ENCODE measurements around the gene TPCN2. TPM values are rescaled to one million over a fixed set of nuclear protein-coding genes. Genes with fewer than 3 reads are reported as not detected.

The TPCN2 gene
- polyA plus RNA-seq, 3 donors = 12.1 to 14.2 (median 13.6) TPM

DNA sequence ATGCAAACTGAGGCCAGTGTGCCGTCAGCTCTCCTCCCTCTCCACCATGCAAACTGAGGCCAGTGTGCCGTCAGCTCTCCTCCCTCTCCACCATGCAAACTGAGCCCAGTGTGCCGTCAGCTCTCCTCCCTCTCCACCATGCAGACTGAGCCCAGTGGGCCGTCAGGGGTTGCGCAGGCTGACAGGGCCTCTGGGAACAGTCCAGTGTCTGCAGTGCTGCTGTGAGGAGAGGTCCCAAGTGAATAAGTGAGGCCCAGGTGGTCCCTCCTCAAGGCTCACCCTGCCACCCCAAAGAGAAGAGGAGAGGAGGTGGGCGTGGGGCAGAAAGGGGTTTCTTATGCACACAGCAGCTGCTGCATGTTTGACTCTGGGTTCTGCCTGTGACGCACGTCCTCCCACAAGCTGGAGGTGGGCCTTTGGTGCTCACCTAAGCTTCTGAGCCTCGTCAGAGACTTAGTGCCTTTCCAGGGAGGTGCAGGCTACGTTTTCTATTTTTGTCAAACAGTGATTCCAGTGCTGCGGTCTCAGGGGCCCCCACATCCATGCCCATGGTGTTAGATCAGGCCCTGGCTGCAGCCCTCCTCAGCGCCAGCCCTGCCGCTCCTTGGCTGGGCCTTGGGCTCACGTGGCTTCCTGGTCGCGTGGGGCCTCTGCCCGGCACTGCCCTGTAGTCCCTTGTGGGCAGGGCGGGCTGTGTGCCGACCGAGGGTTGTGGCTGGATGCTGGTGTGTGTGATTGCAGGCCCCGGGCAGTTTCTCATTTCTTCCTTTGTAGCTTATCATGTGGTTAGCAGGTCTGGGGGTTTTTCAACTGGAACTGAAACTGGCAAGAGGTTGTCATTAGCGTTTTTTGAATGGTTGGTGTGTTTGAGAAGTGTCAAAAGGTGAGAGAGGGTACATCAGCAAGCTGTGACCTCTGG is 7.1 kb downstream of the TPCN2 start:
- DNase-seq (ENCODE audit: low read depth in 3 of 3, low spot score in 2 of 3) = no peak

DNA sequence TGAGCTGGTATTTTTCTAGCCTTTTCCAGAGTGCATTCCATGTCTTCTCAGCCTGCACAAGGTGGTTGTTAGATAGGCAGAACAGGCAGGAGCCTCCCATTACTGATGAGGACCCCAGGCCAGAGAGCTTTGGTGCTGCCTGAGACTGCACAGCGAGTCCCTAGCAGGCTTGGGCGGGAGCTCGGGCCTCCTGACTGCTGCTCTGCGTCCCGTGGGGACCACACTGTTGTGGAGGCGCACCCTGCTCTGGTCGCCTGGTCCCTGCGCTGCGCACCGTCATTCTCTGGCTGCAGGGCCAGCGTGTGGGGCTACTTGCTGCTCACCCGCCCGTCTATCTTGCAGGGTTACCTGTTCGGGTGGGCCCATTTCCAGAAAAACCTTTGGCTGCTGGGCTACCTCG is 8.5 kb downstream of the TPCN2 start:
- DNase-seq (ENCODE audit: low read depth in 3 of 3, low spot score in 2 of 3) = no peak

DNA sequence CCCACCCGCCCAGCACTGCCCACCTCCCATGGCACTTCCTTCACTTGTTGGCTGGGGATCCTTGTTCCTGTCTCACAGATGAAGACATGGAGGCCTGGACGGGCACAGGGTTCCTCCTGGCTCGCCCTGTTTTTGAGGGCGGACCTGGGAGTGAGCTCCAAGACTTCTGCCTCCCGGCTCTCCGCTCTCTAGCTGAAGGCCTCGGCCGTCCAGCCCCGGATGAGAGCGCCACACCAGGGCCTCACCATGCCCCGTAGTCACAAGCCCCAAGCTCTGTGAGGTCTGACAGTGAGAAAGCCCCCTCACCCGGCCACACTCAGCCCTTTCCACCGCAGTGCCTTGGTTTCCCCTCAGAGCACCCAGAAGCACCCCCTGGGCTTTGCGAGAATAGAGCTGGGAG is 9.1 kb downstream of the TPCN2 start:
- DNase-seq (ENCODE audit: low read depth in 3 of 3, low spot score in 2 of 3) = no peak

DNA sequence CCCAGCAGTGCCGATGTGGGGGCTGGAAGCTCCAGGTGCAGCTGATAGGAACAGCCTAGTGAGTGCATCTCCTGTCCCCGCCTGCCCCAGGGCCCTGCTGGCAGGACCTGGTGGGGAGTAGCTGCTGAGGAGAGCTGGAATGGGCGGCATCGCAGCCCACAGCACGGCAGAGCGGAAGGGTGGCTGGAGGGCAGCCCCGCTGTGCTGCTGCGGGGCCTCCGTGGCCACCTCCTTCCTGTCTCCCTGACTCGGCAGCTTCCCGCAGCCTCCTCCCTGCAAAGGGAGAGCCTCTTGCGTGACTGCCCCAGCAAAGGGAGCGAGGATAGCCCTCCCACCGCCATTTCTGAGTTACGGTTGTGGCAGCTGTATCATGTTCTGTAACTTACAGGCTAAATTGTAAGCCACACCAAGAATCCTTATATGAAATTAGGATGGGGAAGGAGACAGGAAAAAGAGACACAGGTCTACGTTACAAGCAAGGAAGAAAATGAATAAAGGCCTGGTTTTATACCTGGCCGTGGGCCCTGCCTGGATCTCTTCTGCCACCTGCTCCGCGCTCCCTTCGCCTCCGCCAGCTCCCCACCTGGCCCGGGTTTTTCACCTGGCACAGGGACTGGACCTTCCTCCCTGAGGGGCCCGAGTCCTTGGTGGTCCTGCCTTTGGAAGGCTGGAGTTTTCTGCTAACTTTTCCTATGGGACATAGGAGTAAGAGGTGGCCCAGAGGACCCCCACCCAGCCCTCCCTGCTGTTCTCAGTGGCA is 10.0 kb downstream of the TPCN2 start:
- DNase-seq (ENCODE audit: low read depth in 3 of 3, low spot score in 2 of 3) = no peak

DNA sequence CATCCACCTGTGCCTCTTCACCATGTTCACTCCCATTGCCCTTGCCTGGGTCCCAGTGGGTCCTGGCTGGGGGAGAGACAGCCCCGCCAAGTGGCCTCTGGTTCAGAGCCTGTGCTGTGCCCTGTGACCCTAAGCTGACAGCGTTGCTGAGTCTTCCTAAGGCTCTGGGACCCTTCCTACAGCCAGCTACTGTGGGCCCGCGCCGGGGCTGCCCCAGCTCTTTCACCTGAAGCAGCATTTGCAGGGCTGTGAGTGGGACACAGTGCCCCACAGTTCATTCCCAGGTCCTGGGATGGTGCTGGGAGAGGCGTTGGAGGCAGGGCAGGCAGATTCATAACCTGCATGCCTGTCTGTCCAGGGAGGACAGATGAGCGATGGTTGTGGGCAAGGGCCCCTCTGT is 10.7 kb downstream of the TPCN2 start:
- DNase-seq (ENCODE audit: low read depth in 3 of 3, low spot score in 2 of 3) = no peak

DNA sequence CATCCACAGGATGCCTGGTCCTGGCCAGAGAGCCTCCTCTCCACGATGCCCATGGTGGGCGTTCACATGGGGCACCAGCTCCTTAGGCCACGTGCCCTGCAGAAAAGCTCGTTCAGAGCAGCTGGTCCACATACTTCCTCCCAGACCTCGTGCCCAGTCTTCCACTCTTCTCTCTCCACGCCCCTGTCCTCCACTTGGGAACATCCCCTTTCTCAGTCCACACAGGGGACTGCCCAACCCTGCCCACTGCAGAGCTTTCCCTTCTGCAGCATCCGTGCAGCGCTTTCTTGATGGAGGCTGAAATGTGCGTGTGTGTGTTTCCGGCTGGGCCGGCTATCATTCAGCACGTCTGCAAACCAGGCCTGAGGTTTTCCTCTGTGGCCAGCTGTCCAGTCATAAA is 11.3 kb downstream of the TPCN2 start:
- no peak for DNase-seq (ENCODE audit: low read depth in 3 of 3, low spot score in 2 of 3)

DNA sequence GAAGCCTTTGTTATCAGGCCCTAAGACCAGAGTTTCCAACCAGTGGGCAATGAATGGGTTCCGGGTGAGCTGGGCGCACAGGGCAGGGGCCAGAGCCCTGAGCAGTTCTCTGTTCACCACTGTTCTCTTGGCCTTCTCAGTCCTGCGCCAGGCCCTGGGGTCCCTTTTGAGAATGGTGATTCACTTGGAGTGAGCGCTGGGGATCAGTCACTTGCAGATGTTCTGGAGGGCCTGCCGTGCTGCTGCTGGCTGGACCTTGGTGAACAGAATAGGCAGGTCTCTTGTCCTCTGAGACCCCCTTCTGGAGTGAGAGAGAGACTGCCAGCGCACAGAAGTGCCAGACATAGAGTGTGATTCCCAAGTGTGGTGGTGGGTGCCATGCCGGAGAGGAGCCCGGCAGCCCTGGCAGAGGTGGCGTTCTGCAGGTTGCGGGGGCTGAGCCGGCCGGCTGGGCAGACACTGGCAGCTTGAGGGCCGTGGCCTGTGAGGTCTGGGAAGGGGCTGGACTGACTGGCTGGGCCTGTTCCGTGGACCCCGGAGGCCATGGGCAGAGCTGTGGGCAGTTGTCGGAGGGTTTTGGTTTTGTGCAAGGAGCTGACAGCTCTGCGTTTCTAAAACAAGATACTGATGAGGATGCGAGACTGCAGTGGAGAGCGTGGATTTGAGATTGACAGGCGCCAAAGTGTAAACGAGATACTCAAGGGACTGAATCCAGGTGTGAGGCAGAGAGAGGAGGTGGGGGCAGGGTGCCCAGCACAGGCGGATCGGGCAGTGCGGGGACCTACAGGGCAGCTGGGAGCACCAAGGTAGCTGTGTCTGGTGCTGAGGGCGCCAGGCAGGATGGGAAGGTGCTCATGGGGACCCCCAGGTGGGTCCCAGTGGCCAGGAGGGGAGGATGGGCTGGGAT is 12.3 kb downstream of the TPCN2 start:
- no peak for DNase-seq (ENCODE audit: low read depth in 3 of 3, low spot score in 2 of 3)

DNA sequence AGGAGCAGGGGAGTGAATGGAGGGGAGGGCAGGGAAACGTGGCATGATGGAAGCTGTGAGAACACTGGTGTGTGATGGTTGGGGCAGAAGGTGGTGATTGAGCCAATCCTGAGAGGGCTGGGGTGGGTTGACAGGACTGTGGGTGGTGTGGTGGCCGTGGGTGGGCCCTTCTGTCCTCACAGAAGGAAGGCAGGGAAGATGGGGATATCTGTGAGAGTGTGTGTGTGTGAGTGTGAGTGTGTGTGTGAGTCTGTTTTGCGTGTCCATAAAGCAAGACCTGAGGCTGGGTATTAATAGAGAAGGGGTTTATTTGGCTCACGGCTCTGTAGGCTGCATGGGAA is 13.0 kb downstream of the TPCN2 start:
- DNase-seq (ENCODE audit: low read depth in 3 of 3, low spot score in 2 of 3) = no peak

DNA sequence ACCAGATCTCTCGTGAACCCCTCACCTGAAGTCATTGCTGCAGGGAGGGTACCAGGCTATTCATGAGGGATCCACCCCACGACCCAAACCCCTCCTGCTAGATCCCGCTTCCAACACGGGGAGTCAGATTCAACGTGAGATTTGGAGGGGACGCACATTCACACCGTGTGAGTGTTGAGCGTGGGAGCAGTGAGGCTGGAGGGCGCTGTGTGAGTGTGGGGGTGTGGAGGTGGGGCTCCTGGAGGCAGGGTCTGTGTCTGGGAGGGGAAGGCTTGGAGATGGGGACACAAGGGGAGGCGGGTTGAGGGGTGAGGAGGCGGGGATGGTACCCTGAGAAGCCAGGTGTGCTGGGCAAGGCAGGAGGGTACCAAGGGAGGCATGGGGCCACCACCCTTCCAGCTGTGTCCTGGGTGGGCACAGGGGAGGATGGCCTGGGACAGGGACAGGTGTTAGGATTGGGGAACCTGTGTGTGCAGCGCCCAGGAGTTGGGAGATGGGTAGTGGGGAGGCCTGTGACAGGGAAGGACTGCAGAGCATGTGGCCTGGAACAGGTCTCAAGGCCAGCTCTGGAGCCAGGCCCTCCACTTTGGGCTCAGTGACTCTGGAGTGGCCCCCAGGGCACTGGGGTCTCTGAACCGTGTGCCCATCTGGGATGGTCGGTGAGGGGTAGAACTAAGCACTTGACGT is 13.6 kb downstream of the TPCN2 start:
- DNase-seq (ENCODE audit: low read depth in 3 of 3, low spot score in 2 of 3) = no peak

DNA sequence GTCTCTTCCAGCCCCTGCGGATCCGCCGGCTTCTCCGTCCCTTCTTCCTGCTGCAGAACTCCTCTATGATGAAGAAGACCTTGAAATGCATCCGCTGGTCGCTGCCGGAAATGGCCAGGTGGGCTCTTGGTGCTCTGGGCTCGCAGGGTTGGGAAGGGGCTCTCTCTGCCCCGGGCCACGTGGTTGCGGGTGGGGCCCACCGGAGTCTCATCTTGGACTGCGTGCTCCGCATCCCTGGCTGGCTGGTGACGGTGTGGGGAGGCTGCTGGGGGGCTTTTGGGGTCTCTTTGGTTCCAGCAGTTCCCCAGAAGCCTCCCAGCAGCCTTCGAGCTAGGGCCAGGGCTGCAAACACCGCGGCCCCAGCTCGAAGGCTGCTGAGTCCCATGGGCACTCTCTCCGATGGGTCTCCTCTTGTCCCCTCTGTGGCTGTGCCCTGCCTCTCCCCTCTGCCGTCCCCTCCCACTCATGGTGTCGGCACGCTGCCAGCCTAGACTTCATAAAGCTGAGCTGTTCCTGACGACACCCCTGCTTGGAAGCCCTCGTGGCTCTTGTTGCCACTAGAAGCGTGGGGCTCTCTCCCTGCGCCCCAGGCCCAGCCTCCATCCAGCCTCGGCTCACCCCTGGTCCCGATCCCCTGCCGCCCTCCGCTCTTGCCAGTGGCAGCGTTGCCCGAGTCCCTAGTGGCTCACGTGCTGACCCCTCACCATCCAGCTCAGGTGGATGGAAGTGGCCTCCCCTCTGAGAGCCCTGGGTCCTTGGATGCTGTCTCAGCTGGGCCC is 14.3 kb downstream of the TPCN2 start:
- DNase-seq (ENCODE audit: low read depth in 3 of 3, low spot score in 2 of 3) = no peak

DNA sequence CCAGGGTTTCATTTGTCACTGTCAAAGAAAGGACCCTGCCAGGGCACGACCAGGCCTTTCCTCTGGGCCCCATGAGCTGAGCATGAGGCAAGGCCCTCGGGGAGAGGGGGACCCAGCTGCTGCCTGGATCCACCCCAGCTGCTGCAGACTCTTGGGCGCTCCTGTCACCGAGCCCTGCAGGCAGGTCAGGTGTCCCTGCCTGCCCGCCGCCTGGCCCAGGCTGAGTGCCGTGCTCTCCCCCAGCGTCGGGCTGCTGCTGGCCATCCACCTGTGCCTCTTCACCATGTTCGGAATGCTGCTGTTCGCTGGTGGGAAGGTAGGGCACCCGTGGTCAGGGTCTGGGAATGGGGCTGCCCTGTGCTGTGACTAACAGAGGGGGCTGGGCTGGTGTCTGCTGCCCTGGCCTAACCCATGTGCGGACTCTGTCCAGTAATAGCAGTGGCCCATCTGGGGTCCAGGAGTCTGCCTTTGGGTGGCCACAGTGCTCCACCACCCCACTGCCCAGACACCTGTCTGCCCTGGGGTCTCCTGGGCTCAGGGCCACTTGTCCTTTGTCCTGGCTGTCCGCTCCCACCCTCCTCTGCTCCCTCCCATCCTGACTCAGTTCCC is 15.0 kb downstream of the TPCN2 start:
- no peak for DNase-seq (ENCODE audit: low read depth in 3 of 3, low spot score in 2 of 3)

DNA sequence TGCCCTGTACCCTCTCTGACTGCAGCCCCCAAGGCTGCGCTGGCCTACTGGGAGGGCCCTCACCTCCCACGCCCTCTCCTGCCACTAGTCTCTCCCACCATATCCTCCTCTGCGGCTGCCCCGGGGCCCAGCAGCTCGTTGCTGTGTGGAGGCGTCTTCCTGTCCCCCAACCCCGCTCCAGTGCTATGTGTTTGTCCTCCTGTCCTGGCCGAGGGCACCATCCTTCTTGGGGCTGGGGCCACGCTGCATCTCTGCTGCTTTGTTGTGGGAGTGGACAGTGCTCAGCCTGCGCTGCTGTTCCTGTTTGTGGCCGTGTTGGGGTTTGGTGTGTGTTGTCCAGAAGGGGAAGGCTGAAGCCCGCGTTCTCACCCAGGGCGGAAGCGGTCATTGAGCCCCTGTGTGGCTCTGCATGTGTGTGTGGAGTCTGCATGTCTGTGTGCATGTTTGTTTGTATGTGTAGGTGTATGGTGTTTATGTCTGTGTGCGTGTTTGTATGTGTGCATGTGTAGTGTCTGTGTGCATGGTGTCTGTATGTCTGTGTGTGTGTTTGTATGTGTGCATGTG is 15.7 kb downstream of the TPCN2 start:
- no peak for DNase-seq (ENCODE audit: low read depth in 3 of 3, low spot score in 2 of 3)

DNA sequence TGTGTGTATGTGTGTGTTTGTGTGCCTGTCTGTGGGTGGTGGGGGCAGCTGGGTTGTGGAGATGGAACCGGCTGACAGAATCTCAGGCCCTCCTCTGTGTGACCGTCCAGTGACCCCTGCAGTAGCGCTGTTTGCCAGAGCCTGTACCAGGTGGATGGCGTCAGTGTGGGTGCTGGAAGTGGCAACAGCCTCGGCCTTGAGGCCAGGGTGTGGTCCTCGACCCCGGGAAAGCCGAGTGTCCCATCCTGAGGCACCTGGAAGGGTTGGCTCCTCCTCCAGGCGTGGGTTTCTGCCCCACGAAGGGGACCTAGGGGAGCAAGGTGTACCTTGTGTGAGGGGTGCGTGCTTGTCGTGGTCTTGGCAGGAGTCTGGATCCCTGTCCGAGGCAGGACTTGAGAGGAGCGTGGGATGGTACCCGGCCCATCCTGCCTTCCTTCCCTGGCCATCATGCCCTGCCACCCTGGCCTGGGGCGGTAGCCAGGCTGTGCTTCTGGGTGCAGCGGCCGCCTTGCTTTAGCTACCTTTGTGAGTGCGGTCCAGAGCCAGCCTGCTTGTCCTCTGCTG is 16.5 kb downstream of the TPCN2 start:
- no peak for DNase-seq (ENCODE audit: low read depth in 3 of 3, low spot score in 2 of 3)

DNA sequence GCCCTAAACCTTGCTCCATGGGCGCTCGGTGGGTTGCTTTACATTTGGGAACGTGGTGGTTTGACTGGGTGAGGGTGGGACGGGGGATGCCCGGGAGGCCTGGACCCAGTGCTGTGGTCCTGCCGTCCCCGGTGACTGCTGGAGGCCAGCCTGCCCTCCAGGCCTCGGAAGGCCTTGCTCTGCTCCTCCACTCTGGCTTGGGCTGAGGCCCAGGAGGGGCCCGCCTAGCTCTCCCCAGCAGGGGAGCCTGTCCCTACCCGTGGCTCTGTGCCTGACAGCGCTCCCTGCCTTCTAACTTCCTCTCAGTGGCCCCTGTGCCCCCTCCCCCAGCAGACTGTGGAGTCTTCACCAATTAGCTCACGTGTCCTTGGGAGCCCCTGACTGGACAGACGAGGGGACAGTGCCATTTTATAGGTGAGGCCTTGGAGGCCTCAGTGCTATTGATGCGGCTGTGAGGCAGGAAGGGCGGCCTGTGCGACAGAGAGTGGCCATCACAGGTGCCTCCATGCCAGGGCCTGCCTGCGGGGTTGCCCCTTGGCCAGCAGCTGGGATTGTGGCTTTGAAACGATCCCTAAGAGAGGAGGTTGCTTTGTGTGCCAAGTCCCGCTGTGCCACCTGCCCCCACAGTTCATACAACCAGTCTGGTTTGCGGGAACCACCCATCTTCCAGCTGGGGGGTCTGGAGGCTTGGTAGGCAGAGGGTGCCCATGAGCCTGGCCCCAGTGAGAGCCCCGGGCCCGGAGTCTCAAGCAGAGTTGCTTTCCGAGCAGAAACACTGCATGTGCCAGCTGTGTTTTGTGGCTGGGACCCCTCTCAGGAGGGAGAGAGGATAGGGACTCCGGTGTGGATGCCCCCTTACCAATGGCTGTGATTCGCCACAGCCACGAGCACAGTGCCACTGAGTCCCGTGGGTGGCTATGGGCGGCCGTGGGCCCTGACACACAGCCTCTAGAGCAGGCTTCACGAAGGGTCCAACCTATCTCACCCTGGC is 17.7 kb downstream of the TPCN2 start:
- DNase-seq (ENCODE audit: low read depth in 3 of 3, low spot score in 2 of 3) = no peak

DNA sequence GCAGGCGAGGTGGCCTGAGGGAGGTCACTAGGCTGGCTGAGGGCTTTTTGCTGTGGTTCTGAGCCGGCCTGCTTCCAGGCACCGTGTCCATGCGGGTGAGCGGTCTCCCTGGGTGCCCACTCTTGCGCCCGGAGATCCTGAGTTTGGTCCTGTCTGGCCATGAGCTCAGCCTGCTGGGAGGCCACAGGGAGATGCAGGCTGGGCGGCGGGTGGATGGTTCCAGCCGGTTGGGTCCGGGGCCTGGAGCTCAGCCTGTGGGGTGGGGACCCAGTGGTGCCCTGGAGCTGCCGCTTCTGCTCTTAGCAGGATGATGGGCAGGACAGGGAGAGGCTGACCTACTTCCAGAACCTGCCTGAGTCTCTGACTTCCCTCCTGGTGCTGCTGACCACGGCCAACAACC is 18.5 kb downstream of the TPCN2 start:
- DNase-seq (ENCODE audit: low read depth in 3 of 3, low spot score in 2 of 3) = no peak

DNA sequence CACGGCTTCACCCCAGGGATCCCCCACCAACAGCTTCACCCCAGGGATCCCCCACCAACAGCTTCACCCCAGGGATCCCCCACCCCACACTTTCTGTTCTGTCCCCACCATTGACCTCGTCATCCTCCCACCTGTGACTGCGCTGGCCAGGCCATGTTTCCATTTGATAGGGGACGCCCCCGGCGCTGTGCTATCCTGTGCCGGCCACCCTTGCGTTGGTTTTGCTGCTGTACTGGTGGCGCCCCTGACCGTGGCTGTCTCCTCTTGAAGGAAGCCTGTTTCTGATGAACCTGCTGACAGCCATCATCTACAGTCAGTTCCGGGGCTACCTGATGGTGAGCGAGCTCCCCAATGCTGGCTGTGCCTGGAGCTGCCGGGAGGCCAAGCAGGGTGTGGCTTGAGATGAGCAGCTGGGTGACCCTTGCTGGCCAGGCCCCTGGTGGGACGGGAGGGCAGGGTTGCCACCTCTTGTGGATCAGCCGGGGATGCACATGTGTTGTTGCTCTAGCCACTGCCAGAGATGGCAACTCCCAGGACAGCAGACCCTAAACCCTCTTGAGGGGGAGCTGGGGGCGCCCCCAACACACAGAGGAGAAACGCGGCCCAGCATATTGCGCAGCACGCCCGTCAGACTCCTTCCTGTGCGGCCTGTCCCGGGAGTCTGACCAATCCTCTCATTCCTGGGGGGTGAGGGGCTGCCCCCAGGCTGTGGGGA is 22.5 kb downstream of the TPCN2 start:
- DNase-seq (ENCODE audit: low read depth in 3 of 3, low spot score in 2 of 3) = no peak

DNA sequence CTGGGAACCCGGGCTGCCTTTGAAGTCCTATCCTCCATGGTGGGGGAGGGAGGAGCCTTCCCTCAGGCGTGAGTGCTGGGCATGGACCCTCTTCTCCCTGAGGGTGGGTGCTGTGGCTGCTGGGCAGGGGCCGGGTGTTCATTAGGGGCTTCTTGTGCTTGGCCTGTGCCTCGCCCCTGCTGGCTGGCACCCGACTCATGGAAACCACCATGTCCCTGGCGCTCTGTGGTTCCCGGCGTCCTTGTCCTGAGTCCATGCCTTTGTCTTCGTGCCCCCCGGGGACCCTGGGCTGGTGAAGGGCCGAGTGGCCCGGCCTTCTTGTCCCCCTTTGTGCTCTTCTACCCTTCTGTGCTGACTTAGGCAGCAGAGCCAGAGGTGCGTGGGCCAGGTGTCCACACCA is 23.2 kb downstream of the TPCN2 start:
- DNase-seq (ENCODE audit: low read depth in 3 of 3, low spot score in 2 of 3) = no peak
